GM21381 (cell line): Measurements from ENCODE around the gene GRIPAP1.
"Not testable (repeated sequence)": the region's sequence is repeated elsewhere in the genome, so short reads cannot be mapped to it uniquely, and the experiment has no call there.

Experiments
- ATAC-seq: cut with Tn5 transposase; IDR thresholded peaks from one replicate; pipeline ENCODE4 v1.9.1; 2021; ENCODE audit warnings: mild to moderate bottlenecking, moderate library complexity; ENCODE audit not compliant: unreplicated experiment

Gene GRIPAP1

DNA sequence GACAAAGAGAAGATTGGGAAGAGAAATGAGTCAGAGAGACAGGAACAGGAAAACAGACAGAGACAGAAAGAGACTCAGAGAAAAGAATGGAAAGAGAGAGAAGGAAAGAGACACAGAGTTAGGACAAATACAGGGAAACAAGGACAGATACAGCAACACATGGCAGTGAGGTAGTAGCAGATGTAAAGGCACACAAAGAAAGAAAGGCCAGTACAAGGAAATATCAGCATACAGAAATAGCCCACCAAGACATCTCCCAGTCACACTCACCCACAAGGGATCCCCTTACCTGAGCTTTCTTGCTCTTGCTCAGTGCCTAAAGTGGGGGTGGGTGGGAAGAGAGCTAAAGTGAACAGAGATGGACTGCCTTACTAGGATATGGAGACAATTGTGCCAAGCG lies 4.2 kb downstream of the GRIPAP1 start:
- no peak for ATAC-seq

DNA sequence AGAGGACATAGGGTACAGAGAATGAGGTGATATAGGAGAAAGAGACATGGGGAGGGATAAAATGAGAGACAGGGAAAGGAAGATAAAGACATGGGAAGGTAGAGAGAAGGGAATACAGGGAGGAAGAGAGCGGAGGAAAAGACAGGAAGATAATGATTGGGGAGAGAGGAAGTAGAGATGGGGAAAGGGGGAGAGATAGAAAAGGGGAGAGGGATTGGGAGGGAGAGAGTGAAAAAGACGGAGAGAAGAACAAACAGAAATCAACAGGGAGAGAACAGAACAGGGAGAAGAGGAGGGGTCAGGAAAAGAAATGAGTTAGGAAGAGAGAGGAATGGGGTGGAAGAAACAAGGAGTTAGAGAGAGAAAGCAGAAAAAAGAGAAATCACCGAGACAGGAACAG lies 4.6 kb downstream of the GRIPAP1 start:
- ATAC-seq, result no peak

DNA sequence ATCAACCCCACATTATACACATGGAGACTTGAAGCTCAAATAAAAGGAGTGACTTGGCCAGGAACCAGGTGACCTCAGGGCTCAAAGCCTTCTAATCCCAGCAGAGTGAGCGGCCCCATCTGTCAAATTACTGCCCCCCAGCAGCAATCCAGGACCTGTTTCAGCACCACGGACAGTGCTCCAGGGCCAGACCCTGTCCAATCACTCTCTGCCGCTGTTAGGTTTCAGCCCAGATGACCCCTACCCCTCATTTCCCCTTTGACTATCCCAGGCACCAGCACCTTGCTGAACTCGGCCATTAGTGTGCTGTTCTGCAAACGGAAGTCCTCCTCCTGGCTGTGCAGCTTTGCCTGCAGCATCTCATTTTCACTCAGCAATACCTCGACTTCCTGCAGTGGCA lies 5.1 kb downstream of the GRIPAP1 start:
- ATAC-seq, result no peak

DNA sequence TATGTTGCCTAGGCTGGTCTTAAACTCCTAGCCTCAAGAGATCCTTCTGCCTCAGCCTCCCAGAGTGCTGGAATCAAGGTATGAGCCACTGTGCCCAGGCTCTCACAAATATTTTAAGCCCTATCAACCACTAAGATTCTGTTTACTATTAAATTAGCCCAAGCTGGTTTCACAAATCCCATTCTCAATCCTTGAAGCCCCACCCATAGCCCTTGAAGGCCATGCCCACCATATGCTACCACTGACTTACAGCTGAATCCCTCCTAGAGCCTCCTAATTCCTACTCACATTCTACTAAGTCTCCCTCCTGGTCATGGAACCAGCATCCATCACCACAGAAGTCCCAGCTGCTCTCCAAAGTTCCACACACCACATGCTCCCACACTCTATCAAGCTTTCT lies 9.7 kb downstream of the GRIPAP1 start:
- no peak for ATAC-seq

DNA sequence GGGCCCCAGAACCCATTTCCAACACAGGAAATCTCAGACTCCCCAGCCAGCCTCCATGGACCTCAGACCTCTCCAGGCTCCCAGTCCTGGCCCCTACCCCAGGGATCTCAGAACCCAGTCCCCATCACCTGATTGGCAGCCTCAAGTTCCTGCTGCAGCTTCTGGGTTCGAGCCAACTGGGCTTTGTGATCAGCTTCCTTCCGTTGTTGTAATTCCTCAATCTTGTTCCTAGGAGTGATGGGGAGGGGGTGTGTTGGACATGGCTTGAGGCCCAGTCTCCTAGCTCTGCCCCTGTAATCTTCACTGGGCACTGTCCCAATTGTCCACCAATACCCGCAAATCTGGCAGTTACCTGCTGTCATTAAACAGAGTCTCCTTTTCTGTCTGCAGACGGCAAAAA lies 12.6 kb downstream of the GRIPAP1 start:
- no peak for ATAC-seq

DNA sequence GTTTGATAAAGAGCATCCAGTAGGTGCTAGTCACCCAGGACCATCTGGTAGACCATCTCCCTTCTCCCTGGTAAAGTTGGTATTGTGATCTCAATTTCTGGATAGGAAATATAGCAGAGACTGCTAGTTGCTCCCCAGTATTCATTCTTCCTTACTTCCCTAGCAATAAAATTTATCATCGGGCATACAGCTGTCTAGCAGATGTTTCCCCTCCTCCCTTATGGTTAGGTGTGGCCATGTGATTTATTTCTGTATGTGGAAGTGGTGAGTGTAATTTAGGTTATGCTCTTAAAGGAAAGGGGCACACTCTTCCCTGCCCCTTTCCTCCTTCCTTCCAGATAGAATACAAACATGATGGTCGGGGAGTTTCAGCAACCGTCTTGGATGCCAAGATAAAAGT lies 18.2 kb downstream of the GRIPAP1 start:
- ATAC-seq, result no peak

DNA sequence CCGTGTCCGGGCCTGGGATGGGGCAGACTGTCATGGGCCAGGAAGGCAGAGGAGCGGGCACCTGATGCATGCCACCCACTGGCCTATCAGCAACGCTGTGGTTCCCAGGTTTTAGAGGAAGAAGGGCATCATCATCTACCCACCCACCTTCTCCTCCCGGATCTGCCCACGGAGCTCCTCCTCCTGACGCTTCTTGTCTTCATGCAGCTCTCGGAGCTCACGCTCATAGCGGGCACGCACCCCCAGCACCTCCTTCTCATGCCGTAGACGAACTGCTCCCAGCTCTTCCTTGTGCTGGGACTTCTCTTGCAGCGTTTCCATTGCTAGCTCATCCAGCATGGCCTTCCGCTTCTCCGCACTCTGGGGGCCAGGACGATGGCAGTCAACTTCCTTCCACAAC lies 19.0 kb downstream of the GRIPAP1 start:
- ATAC-seq, result no peak

DNA sequence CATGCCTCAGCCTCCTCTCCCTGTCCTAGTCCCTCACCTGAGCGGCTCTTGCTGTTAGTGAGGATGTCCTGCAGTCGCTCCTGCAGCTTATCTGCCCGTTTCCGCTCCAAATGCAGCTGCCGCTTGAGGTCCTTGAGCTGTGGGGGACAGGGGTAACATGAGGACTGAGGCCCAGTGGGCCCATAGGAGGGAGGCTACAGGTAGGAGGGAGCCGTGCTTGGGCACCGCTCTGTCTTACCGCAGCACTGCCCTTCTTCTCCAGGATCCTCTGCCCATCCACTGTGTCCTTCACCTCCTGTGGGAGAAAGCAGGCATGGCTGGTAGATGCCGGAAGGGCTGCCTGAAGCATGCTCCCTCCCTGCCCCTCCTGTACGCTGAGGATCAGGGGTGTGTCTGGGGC lies 20.9 kb downstream of the GRIPAP1 start:
- ATAC-seq, result no peak

DNA sequence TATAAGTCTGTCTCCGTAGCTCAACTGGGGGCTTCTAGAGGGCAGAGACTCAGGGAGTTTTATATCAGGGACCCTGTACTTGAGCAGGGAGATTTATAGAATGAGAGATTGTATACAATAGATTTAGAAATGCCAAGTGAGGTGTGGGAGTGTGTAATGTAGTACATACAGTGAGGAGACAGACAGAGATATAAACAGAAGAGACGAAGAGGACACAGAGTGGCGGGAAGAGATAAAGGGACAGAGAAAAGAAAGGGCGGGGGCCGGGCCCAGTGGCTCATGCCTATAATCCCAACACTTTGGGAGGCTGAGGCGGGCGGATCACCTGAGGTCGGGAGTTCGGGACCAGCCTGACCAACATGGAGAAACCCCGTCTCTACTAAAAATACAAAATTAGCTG lies 21.7 kb downstream of the GRIPAP1 start:
- ATAC-seq, result not testable (repeated sequence)

DNA sequence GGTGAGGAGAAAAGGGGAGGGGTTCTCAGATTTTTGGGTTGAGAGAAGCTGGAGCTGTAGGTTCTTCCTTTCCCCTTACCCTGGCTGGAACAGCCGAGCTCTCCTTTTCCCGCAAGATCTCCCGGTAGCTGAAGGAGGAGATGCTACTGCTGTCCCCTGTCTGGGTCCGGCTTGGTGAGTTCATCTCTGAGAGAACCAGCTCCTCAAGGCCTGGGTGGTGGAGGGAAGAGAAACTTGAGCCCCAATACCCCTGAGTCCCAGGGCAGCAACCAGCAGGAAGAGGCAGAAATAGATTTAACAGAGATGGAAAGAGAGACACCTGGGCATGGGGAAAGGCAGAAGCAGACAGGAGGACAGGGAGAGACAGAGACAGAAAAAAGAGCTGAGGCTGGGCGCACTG lies 23.8 kb downstream of the GRIPAP1 start:
- ATAC-seq, result no peak

DNA sequence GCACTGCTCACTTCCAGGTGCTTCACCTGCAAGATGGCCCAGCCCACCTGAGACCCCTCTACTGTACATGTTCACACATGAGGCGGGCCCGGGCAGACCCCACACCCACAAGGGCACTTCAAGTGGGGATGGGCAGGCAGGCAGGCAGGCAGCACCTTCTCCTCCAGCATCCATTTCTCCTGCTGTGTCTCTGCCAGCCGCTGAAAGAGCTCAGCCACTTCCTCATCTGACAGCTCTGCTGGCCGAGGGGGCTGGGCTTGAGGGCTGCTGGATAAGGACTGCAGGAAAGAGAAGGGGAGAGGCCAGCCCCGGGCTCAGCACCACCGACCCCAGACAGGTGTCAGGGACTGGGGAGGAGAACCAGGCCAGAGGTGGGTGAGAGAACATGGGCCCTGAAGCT lies 26.0 kb downstream of the GRIPAP1 start:
- ATAC-seq, result no peak

DNA sequence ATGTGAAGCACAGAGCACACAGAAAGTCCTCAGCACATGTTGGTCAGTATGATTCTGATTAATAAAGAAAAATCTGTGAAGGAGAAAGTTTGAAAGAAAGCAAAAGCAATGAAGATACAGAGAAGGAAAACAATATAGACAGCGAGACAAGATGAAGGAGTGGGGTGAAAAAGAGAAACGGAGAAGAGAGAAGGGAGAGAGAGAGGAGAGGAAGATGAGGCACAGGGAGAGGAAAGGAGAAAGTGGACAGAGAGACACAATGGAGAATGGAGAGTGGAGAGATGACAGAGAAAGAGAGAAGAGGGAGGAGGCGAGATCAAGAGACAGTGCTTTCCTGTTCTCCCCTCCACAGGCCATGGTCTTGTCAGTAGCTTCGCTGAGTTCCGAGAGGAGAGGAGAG lies 26.5 kb downstream of the GRIPAP1 start:
- no peak for ATAC-seq

DNA sequence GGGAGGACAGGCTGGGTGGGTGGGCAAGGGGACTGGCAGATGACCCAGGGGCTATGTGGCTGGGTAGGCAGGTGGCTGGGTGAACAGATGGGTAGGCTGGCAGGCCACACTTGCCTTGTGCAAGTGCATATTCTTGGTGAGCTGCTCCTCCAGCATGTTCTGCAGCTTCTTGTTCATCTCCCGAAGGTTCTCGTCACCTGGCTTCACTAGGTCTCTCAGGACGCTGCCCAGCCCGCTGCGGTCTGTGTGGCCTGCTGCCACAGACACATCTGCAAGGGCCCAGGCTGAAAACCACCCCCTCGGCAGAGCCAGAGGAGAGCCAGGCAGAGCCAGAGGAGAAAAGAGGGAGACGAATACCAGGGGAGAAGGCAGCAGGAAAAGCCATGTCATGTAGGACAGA lies 27.0 kb downstream of the GRIPAP1 start:
- no peak for ATAC-seq

DNA sequence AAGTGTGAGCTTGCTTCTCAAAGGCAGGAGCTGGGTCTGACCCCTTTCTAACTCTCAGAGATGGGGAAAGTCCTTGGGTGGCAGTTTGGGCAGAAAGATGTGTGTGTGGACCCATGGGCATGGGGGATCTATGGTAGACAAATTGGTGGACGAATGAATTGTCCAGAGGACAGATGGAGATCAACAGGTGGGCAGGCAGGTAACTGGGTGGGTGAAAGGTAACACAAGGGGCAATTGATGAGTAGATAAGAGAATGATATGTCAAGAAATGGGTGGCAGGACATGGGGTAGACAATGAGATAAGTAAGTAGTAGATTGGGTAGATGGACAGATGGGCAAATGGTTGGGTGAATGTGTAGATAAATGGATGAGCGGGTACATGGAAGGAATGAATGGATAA lies 27.5 kb downstream of the GRIPAP1 start:
- no peak for ATAC-seq

DNA sequence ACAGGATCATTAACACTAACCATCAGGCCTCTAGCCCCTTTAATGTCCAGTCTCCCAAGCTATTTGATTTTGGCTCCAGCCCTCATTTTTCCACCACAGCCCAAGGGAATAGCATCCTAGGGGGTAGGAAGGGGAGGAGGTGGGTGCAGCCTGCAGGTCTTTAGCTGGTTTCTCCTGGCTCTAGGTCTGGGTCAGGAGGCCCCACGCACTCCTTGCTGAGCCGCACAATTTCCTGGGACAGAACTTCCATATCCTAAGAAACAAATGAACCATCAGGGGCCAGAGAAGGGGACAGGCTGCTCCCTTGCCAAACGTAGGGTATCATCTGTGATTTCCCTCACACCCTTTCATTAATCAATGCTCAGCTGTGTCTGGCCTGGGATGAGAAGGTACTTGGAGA lies 28.0 kb downstream of the GRIPAP1 start:
- ATAC-seq, result no peak

DNA sequence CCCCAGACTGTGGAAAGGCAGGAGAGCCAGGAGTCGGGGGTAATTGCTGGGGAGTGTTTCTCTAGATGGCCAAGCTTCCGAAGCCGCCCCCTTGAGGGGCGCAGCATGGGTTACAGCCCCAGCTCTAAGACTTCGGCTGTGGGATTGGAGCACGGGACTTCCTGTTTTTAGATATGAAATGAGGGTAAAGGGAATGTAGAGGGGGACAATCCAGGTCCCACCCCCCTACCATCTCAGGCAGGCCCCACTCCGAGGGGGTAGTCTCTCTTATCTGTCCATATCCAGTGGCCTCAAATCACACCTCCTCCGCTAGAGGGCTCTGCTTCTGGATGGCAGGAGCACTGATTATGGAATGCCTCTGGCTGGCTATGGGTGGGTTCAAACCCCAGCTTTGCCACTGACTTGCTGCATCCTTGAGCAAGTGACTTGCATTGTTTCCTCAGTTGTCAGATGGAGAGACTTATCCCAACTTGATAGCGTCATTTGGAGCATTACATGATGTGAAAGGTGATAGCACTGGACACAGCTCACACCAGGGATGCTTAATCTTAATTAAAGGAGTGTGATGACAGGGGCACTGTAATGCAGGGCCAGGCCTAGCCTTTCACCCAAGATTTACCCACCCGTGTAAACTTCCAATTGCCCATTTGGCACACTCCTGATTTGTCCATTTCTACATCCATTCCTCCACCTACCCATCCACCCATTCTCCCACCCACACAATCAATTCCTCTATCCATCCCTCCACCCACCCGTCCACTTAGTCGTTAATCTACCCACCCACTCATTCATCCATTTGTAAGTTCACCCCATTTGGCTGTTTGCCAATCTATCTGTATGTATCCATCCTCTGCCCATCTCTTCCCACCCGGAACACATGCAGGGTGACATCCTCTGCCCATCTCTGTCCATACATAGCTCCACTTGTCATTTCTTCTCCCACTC lies 29.6 kb downstream of the GRIPAP1 start:
- ATAC-seq, result no peak

DNA sequence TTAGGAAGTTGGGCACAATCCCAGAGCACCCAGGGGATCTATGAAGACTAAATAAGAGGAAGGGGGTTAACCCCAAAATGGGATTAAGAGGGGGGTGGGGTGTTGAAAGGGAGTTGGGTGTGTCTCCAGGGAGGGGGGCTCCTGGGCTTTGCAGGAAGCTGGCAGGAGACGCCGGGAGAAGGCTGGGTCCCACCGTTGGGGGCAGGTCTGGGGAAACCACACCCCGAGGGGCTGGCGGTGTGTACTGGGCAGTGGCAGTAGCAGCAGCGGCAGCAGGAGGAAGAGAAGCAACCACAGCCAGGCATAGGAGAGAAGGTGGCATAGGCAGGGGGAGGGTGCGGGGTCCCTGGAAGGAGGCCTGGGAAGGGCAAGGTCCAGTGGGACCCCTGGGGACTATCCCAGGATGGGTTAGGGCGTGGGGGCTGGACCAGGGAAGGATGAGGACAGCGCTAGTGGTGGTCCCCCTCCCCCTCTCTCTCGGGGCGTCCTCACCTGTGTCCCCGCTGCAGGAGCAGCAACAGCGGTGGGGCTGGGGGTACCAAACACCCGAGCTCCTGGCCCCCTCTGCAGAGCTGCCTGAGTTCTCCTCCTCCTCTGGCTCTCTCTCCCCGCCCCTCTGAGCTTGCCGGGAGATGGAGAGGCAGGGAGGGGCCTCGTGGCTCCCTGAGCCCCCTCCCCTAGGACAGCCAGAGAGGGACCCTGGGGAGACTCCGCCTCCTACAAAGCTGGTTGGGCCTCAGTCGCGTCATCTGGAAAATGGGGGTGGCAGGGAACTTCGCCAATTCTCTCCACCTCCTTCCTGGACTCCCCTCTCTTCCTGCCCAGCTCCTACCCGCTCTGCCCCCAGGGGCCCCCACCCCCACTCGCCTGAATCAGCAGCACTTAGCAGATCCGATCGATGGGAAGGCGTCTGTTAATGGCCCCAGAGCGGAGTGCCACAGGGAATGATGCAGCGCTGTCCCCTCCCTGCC lies 30.5 kb downstream of the GRIPAP1 start, which contains the start of gene KCND1:
TSS of gene KCND1 (minus strand) at position 596 of the 971 bp plus-strand sequence. CDS start 1,573 bp downstream, outside the sequence.
- ATAC-seq, result no peak

DNA sequence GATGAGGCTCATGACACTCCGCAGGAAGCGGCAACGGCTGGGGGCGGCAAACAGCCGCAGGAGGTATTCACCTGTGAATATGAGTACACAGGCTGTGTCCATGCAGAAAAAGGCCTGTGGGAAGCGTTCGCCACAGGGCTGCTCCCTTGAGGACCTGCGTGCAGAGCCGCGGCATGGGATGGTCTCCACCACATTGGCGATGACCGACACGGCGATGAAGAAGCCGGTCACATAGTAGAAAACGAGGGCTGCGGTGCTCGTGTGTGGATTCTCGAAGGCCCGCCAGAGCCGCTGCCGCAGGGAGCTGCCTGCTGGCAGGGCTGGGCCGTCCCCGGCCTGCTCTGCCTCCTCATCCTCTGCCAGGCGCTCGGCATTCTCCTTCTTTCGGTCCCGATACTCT lies 32.6 kb downstream of the GRIPAP1 start:
- ATAC-seq, result no peak

DNA sequence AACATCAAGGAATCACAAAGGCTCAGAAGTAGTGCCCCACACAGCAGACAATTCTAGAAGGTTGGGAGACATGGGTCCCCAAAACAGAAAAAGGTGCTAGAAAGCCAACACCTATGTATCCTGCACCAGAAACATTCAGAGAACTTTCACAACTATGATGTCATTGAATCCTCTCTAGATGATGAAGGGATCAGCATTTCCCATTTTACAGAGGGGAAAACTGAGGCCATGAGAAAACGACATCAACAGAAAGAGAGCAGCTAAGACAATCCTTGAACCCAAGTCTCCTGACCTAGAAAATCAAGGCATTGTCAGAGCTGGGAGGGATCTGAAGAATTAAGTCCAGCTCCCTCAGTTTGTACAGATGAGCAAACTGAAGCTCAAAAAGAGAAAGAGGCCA lies 33.7 kb downstream of the GRIPAP1 start:
- ATAC-seq, result no peak

DNA sequence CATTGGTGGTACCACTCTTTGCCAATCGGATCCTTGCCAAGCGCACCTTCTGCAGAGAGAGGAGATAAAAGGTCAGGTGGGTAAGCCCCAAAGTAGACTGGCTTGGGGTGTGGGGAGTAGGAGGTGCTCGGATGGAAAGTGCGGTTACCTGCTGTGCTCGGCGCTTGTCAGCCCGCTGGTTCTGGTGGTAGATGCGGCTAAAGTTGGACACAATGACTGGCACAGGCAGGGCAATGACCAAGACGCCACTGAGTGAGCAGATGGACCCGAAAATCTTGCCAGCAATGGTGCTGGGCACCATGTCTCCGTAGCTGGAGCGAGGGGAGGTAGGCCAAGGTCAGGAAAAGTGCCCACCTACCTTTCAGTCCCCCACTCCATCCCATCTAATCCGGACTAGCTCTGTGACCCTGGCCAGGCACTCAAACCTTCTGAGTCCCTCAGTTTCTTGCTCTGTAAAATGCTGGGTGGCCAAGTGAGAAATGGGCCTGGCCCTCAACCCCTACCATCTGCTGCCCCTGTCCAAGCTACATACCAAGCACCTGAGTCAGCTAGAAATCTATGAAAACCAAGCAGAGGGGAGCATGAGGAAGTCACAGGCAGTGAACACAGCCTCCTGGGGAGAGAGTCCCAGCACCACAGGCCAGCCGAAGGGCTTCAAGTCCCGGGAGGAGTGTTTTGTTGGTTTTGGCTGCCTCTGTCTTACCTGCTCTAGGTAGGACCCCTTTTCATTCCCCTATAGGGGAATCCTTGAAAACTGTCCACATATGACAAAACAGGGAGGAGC lies 35.1 kb downstream of the GRIPAP1 start:
- no peak for ATAC-seq

DNA sequence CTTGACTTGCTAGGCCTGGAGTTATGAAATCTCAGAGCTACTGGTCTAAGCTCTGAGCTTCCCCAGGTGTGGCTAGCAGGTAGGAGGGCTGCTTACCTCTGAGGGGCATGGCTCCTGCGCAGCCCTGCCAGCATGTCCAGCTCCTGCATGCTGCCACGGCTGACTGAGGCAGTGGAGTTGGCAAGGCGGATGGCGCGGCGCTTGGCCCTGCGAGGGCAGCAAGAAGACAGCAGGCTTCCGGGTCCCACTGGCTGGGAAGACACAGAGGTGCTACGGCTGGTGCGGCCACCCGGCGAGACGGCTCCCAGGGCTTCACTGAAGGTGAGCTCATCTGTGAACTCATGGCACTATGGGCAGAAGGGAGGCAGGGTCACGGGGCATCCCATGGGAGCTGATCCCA lies 36.1 kb downstream of the GRIPAP1 start:
- ATAC-seq, result no peak
